HG03571 (cell line): ENCODE data around the gene CENPE.

Source experiments
- ATAC-seq: cut with Tn5 transposase; IDR thresholded peaks from one replicate; pipeline ENCODE4 v1.9.1; 2021; ENCODE audit not compliant: unreplicated experiment

Gene CENPE

DNA sequence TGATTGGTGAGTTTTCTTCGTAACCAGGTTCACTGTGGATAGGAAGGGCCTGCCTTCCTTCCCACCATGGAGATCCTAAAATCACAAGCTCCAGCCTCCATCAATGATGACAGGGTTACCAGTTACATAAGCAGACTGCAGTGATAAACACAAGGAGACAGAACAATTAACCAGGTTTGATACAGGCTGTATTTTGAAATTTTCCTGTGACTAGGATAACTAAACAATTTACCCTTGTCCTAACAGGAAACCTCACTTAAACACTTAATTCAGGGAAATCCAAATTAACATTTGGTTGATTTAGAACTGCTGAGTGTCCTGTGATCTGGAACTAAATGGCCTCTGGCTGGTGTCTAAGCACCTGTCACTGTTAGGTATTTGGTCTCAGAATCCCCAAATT lies 118.5 kb downstream of the CENPE start:
- ATAC-seq, result no peak

DNA sequence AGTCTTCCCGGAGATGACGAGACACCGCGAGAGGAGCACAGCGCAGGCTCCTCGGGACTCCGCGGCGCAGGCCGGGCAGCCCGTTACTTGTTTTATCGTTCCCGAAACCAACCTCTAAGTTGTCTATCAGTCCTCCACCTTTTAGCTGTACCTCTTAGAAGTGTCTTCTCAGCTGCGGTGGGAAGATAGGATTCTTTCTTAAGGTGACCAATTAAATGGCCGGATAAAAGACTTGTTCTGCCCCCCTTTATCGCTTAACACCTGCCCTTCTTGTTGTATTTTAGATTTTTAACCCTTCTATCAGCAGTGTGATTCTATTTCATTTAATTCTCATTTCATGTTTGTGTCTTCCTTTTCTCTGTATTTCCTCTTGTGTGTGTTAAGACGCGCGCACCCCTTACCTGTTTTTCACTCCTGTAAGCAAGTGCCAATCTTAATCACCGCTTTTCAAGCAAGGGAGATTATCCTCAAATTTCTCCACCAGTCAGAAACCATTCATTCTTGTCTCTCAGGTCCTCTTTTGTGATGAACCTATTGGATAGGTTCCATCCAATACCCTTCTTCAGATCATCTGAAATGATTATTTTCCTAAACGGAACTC lies 121.3 kb downstream of the CENPE start, which contains the start of gene SLC9B2:
SLC9B2 (minus strand) TSS at position 15 of the 601 bp plus-strand sequence. CDS start 9,211 bp downstream, outside the sequence.
- peak; percentile 38 for ATAC-seq

DNA sequence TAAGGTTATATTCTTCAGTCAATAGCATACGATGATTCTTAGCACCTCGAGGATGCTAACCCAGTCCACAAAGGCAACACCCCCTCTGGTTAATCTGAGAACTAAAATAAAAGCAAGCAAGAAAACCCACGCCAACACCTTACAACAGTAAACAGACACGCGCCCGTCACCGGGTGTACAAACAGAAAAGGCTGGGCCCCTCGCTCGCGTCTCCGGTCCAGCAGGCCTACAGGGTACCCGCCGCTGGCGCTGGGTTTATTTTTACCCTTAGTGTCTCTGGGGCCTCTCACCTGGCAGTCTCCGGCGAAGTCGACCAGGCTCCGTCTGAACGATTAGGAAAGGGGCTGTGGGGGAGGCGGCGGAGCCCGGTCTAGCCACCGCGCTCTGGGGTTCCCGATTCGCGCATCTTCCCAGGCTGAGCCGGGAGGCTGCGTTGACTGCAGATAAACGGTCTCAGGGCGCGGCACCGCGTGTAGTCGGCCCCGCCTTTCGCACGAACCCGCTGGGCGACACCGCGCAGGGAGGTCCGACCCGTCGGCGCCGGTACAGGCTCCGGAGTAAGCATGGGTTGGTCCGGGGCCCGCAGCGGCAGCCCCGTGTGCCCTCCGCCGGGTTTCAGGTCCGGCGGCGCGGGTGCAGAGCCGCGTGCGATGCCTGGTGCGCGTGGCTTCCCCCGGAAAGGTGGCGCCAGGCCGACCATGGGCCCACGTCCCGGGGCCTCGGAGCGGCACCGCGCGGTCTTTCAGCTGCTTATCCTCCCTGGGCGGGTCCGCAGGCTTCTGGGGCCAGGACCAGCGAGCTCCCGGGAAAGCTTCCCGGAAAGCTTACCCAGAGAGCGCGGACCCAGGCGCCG lies 122.0 kb downstream of the CENPE start:
- peak; percentile 55 for ATAC-seq

DNA sequence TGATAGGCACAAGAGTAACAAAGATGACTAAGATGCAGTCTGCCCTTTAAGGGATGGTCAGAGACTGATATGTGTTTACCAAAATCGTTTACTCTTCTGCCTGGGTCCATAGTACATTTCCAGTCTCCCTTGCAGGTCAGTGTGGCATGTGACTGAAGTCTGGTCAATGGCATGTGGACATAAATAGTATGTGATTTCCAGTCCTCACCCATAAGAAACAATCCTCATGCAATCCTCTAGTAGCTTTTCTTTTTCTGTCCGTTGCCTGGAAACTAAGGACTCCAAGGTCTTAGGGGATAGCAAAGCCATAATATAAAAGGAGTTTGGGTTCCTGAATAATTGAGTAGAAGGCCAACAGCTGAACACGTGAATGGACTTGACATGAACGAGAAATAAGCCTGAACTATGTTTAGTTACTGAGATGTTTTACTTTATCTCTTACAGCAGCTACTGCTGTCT lies 122.7 kb downstream of the CENPE start:
- no peak for ATAC-seq

DNA sequence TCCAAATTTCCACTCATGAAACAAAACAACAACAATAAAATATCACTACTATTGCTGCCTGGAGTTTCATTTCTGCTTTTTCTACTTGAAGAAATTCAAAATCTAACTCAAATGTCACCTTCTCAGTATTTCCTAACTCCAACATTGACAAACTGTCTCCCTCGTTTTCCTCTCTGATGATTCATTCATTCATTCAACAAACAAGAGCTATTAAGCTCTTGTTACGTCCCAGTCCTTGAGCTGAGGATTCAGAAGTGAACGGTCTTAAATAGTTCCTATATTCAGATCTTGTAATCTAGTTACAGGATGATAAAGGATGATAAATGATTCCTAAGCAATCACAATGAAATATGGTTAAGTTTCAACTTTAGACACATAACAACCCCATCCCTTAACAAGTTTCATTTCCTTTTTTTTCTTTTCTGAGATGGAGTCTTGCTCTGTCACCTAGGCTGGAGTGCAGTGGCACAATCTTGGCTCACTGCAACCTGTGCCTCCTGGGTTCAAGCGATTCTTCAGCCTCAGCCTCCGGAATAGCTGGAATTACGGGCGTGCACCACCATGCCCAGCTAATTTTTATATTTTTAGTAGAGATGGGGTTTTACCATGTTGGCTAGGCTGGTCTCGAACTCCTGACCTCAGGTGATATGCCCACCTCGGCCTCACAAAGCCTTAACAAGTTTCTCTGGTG lies 123.3 kb downstream of the CENPE start:
- ATAC-seq, result peak; percentile 39

DNA sequence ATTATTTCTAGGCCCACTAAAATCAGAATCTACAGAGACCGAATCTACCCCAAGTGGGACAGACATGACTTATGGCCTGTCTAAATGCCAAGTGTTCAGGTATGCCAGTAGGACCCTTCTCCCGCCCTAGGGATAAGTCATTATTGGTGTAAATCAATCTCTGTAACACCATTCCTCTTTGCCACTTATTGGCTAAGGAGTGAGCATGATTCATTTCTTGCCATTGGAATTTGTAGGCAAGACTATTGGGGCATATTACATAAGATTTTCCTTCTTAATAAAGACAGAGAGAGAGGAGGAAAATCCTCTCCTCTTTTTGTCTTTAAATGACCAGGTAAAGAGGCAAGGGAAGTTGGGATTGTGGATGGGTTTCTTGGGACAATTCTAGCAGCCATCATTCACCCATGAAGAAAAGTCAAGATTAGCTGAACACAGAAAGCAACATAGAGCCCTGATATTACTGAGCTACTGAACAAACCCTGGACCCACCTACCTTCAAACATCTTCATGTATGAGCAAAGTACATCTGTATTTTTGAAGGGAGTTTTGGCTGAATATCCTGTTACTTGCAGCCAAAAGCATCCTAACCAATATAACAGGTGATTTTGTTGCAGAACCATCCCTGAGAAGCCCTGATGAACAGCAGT lies 124.2 kb downstream of the CENPE start:
- ATAC-seq, result no peak

DNA sequence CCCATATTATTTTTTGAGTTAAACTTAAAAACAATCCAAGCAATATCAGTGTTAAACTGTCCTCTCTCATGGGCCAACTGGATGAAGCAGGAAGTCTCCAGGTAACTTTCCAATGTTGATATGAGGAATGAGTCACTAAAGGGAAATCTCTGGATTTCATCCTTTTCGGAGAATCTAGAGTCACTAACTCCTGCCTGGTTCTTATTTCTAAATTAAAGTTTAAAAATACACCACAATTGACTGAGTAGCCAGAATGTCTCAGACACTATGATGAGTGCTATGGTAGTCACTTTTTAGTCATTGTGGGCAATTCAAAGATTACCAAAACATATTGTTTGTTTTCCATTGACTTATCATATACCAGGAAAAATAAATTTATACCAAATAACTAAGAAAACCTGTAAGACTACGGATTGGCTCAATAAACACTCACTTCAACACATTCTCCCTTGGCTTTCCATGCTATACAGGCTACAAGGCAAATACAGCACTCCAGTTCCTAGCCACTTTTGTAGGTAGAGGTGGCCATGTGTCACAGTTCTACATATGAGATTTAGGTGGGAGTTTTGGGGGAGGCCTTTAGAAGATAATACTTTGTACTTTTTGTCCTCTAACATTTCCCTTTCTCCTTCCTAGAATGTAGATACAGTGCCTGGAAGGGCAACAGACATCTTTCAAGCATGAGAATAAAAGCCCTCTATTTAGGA lies 130.1 kb downstream of the CENPE start:
- ATAC-seq, result no peak

DNA sequence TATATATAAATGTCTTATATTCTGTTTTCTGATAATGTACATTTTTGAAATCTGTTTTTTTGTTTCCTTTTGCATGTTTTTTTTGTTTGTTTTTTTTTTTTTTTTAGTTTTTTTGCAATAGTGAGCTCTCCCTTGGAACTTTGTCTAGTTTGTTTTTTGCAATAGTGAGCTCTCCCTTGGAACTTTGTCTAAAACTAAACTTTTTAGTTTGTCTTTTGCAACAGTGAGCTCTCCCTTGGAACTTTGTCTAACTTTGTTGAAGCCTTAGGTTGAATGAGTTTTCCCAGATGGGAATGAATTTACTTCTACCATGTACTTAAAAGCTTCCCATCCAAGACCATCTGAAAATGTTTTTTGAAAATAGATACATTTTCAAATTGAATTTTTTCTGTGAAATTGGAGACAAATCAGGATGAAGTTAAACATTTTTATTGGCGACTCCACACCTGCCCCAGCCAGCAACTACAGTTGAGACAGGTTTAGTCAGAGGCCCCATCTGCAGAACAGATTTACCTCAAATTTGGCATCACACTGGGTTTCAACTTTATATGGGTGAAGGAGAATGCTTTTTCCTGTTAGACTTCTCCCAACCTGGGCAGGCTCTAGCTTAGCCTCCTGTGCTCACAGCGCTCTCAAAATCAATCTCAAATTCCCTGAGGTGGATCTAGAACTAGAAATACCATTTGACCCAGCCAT lies 137.5 kb downstream of the CENPE start:
- no peak for ATAC-seq
